ENCODE data around the gene PTP4A2. TPM values are rescaled to one million over a fixed set of nuclear protein-coding genes. Genes with fewer than 3 reads are reported as not detected.

Gene PTP4A2
- total RNA-seq, 1 donor from 2014 or later, result 271 TPM

GRCh38 chr1:31883357-31883942 lies 54.7 kb downstream of the PTP4A2 start:
- TF ChIP-seq EZH2 (IDR thresholded peaks at IDR 0.05; ENCODE audit: insufficient read depth, low read length), result no peak
- TF ChIP-seq CTCF (IDR thresholded peaks at IDR 0.05; ENCODE audit: insufficient read depth, low read depth, low read length), result no peak
- Histone ChIP-seq H3K4me3 (ENCODE audit: insufficient read depth, low read depth, low read length) (no peak overlapping the region), H4K20me1 (ENCODE audit: insufficient read depth, low read length) (no peaks in the 10 kb centered on the region), H3K27ac (ENCODE audit: low read depth, low read length) (no peak overlapping the region), H3K79me2 (ENCODE audit: insufficient read depth, low read length) (no peaks in the 10 kb centered on the region), H3K9ac (ENCODE audit: low read length) (no peak overlapping the region), H3K9me3 (ENCODE audit: insufficient read depth, low read depth, low read length) (no peaks in the 10 kb centered on the region), H3K36me3 (ENCODE audit: insufficient read depth, low read length) (no peaks in the 10 kb centered on the region), H2AFZ (ENCODE audit: low read depth, low read length) (no peak overlapping the region), H3K4me1 (ENCODE audit: insufficient read depth, low read length) (no peaks in the 10 kb centered on the region), H3K27me3 (ENCODE audit: insufficient read depth, low read length) (no peaks in the 10 kb centered on the region), H3K4me2 (ENCODE audit: low read length) (no peak overlapping the region)
- DNase-seq (ENCODE audit: low read depth) (no peak), FAIRE-seq (no peak)
- Mint-ChIP-seq H3K27ac (ENCODE audit: unreplicated experiment) (no peak overlapping the region), H3K4me1 (ENCODE audit: low read depth, unreplicated experiment) (peaks cover 4% of the 10 kb centered on the region), H3K9me3 (ENCODE audit: unreplicated experiment) (no peaks in the 10 kb centered on the region), H3K36me3 (ENCODE audit: low read depth, unreplicated experiment) (peaks cover 2% of the 10 kb centered on the region), H3K4me3 (ENCODE audit: unreplicated experiment) (no peak overlapping the region), H3K27me3 (ENCODE audit: low read depth, unreplicated experiment) (peaks cover 7% of the 10 kb centered on the region)

GRCh38 chr1:31881688-31882000 lies 56.5 kb downstream of the PTP4A2 start:
- TF ChIP-seq CTCF (IDR thresholded peaks at IDR 0.05; ENCODE audit: insufficient read depth, low read depth, low read length) (no peak), EZH2 (IDR thresholded peaks at IDR 0.05; ENCODE audit: insufficient read depth, low read length) (no peak)
- DNase-seq (ENCODE audit: low read depth) (no peak), FAIRE-seq (no peak)
- no peaks in the 10 kb centered on the region for H3K4me1 ChIP-seq (ENCODE audit: insufficient read depth, low read length)
- H3K27ac ChIP-seq (ENCODE audit: low read depth, low read length), result no peak overlapping the region
- H3K36me3 ChIP-seq (ENCODE audit: insufficient read depth, low read length), result no peaks in the 10 kb centered on the region
- Mint-ChIP-seq H3K4me1 (ENCODE audit: low read depth, unreplicated experiment) (peaks cover 4% of the 10 kb centered on the region), H3K4me3 (ENCODE audit: unreplicated experiment) (no peak overlapping the region), H3K27me3 (ENCODE audit: low read depth, unreplicated experiment) (peaks cover 8% of the 10 kb centered on the region), H3K27ac (ENCODE audit: unreplicated experiment) (no peak overlapping the region), H3K9me3 (ENCODE audit: unreplicated experiment) (no peaks in the 10 kb centered on the region), H3K36me3 (ENCODE audit: low read depth, unreplicated experiment) (peaks cover 2% of the 10 kb centered on the region)
- H3K79me2 ChIP-seq (ENCODE audit: insufficient read depth, low read length), result no peaks in the 10 kb centered on the region
- no peaks in the 10 kb centered on the region for H4K20me1 ChIP-seq (ENCODE audit: insufficient read depth, low read length)
- no peak overlapping the region for H3K4me3 ChIP-seq (ENCODE audit: insufficient read depth, low read depth, low read length)
- no peak overlapping the region for H3K9ac ChIP-seq (ENCODE audit: low read length)
- no peaks in the 10 kb centered on the region for H3K9me3 ChIP-seq (ENCODE audit: insufficient read depth, low read depth, low read length)
- no peak overlapping the region for H2AFZ ChIP-seq (ENCODE audit: low read depth, low read length)
- H3K27me3 ChIP-seq (ENCODE audit: insufficient read depth, low read length), result no peaks in the 10 kb centered on the region
- H3K4me2 ChIP-seq (ENCODE audit: low read length), result no peak overlapping the region

GRCh38 chr1:31880957-31881687 lies 57.0 kb downstream of the PTP4A2 start:
- Histone ChIP-seq H3K4me1 (ENCODE audit: insufficient read depth, low read length) (no peaks in the 10 kb centered on the region), H2AFZ (ENCODE audit: low read depth, low read length) (no peak overlapping the region), H3K27me3 (ENCODE audit: insufficient read depth, low read length) (no peaks in the 10 kb centered on the region), H3K4me2 (ENCODE audit: low read length) (no peak overlapping the region), H3K79me2 (ENCODE audit: insufficient read depth, low read length) (no peaks in the 10 kb centered on the region), H3K36me3 (ENCODE audit: insufficient read depth, low read length) (no peaks in the 10 kb centered on the region), H3K9me3 (ENCODE audit: insufficient read depth, low read depth, low read length) (no peaks in the 10 kb centered on the region), H3K27ac (ENCODE audit: low read depth, low read length) (no peak overlapping the region), H4K20me1 (ENCODE audit: insufficient read depth, low read length) (no peaks in the 10 kb centered on the region), H3K9ac (ENCODE audit: low read length) (no peak overlapping the region), H3K4me3 (ENCODE audit: insufficient read depth, low read depth, low read length) (no peak overlapping the region)
- H3K36me3 Mint-ChIP-seq (ENCODE audit: low read depth, unreplicated experiment), result peaks cover 2% of the 10 kb centered on the region
- DNase-seq (ENCODE audit: low read depth) (no peak), FAIRE-seq (no peak)
- H3K4me3 Mint-ChIP-seq (ENCODE audit: unreplicated experiment), result no peak overlapping the region
- peaks cover 8% of the 10 kb centered on the region for H3K27me3 Mint-ChIP-seq (ENCODE audit: low read depth, unreplicated experiment)
- no peak for TF ChIP-seq CTCF (IDR thresholded peaks at IDR 0.05; ENCODE audit: insufficient read depth, low read depth, low read length)
- TF ChIP-seq EZH2 (IDR thresholded peaks at IDR 0.05; ENCODE audit: insufficient read depth, low read length), result no peak
- no peaks in the 10 kb centered on the region for H3K9me3 Mint-ChIP-seq (ENCODE audit: unreplicated experiment)
- H3K27ac Mint-ChIP-seq (ENCODE audit: unreplicated experiment), result no peak overlapping the region
- peaks cover 4% of the 10 kb centered on the region for H3K4me1 Mint-ChIP-seq (ENCODE audit: low read depth, unreplicated experiment)
